Urothelium cell line (cell line): ENCODE data around the gene TIMMDC1.
A peak's percentile ranks its signal among the peaks of the same experiment; 100 is the strongest.
"Not testable (repeated sequence)": the region's sequence is repeated elsewhere in the genome, so short reads cannot be mapped to it uniquely, and the experiment has no call there.

Experiments used
- DNase-seq: peaks from one replicate; pipeline ENCODE4 v3.0.0; 2011; ENCODE audit warnings: low spot score, mixed read lengths
- FAIRE-seq: peaks from 2 replicates; lab custom pipeline; 2011; peaks lifted over from hg19 to GRCh38; lab: Jason Lieb, UNC

The TIMMDC1 gene

GRCh38 chr3:119508172-119508845 lies 10.0 kb downstream of the TIMMDC1 start:
- FAIRE-seq (no peak), DNase-seq (no peak)

GRCh38 chr3:119510690-119511089 lies 12.3 kb downstream of the TIMMDC1 start:
- no peak for DNase-seq
- no peak for FAIRE-seq

- DNase-seq (no peak), FAIRE-seq (no peak)
Observed at GRCh38 chr3:119514637-119515036, 16.3 kb downstream of the TIMMDC1 start.

GRCh38 chr3:119517112-119517511 lies 18.8 kb downstream of the TIMMDC1 start:
- no peak for FAIRE-seq
- no peak for DNase-seq

- no peak for DNase-seq
- no peak for FAIRE-seq
Observed at GRCh38 chr3:119518026-119518425, 19.7 kb downstream of the TIMMDC1 start.

GRCh38 chr3:119524931-119525662 lies 26.8 kb downstream of the TIMMDC1 start:
- FAIRE-seq (no peak), DNase-seq (no peak)

GRCh38 chr3:119527714-119528113 lies 29.4 kb downstream of the TIMMDC1 start:
- FAIRE-seq (no peak), DNase-seq (no peak)

GRCh38 chr3:119529883-119530282 lies 31.5 kb downstream of the TIMMDC1 start:
- FAIRE-seq (no peak), DNase-seq (no peak)

GRCh38 chr3:119530456-119530855 lies 32.1 kb downstream of the TIMMDC1 start:
- FAIRE-seq, result no peak
- no peak for DNase-seq

- no peak for DNase-seq
- FAIRE-seq, result no peak
Observed at GRCh38 chr3:119531151-119531550, 32.8 kb downstream of the TIMMDC1 start.

- FAIRE-seq (no peak), DNase-seq (no peak)
Observed at GRCh38 chr3:119534296-119534695, 35.9 kb downstream of the TIMMDC1 start.

GRCh38 chr3:119536757-119537156 lies 38.4 kb downstream of the TIMMDC1 start:
- DNase-seq (no peak), FAIRE-seq (peak; percentile 63)

- FAIRE-seq, result no peak
- no peak for DNase-seq
Observed at GRCh38 chr3:119538772-119539171, 40.4 kb downstream of the TIMMDC1 start.

- DNase-seq (no peak), FAIRE-seq (no peak)
Observed at GRCh38 chr3:119541547-119541946, 43.2 kb downstream of the TIMMDC1 start.

- no peak for DNase-seq
- no peak for FAIRE-seq
Observed at GRCh38 chr3:119542168-119542767, 43.9 kb downstream of the TIMMDC1 start.

GRCh38 chr3:119543147-119543546 lies 44.8 kb downstream of the TIMMDC1 start:
- FAIRE-seq (no peak), DNase-seq (no peak)

GRCh38 chr3:119547227-119547626 lies 48.9 kb downstream of the TIMMDC1 start:
- FAIRE-seq, result no peak

GRCh38 chr3:119548341-119548740 lies 50.0 kb downstream of the TIMMDC1 start:
- FAIRE-seq (no peak), DNase-seq (no peak)

More at GRCh38 chr3:119547227-119547626, 48.9 kb downstream of the TIMMDC1 start:
- DNase-seq, result no peak

GRCh38 chr3:119550192-119550910 lies 52.0 kb downstream of the TIMMDC1 start:
- FAIRE-seq, result no peak

GRCh38 chr3:119551598-119551997 lies 53.3 kb downstream of the TIMMDC1 start:
- DNase-seq (no peak), FAIRE-seq (no peak)

More at GRCh38 chr3:119550192-119550910, 52.0 kb downstream of the TIMMDC1 start:
- DNase-seq, result no peak

GRCh38 chr3:119552928-119553327 lies 54.6 kb downstream of the TIMMDC1 start:
- FAIRE-seq, DNase-seq: not testable (repeated sequence)
